ENCODE results near the gene COX20. TPM values are rescaled to one million over a fixed set of nuclear protein-coding genes. Genes with fewer than 3 reads are reported as not detected.
A peak's percentile ranks its signal among the peaks of the same experiment; 100 is the strongest.
"Not testable (repeated sequence)": the region's sequence is repeated elsewhere in the genome, so short reads cannot be mapped to it uniquely, and the experiment has no call there.

The COX20 gene, protein sequence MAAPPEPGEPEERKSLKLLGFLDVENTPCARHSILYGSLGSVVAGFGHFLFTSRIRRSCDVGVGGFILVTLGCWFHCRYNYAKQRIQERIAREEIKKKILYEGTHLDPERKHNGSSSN
- 28.6 and 30.0 TPM in 2 replicates for total RNA-seq

DNA sequence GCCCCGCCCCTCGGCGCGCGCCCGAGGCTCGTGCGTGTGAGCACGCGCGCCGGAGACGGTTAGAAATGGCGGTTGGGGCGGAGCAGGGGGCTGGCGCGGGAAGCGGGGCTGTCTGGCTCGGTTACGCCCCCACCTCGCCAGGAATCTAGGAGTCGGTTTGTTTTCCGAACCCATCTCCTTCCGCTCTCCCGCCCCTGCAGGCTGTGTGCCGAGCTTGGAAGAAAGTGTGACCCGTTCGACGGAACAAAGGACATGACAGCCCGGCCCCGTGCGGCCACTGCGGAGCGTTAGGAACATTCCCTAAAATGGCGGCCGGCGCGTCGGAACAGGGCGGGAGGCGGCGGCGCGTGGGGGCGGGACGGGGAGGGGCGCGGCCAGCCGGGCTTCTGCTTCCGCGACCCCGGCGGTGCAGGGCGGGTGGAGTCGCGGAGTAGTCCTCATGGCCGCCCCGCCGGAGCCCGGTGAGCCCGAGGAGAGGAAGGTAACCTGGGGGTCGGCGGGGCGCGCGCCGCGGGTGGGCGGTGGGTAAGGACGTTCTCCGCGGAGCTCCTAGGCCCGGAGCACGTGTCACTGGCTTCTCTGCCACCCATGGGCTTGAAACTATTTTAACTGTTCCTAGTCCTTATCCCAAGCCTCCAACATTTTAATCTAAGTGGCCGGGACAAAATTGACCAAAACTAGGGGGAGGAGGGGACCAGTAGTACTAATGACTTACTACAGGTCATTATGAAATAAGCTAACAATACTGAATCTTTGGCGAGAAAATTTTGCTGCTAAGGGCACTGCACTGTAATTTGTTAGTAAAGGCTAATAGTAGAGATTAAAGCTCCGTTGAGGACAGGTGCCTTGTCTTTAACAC is at the start of gene COX20:
Gene COX20, plus strand, starts transcription at position 383 of the 859 bp plus-strand sequence. Its CDS starts 57 bp downstream, at position 440.
- intact Hi-C loops (cut with micrococcal nuclease), result loop anchor here (1.0 to 10.0 kb wide), 11 partner anchors 9 to 1580 kb away; partner anchors contain the start of genes CEP170 and KIF26B

DNA sequence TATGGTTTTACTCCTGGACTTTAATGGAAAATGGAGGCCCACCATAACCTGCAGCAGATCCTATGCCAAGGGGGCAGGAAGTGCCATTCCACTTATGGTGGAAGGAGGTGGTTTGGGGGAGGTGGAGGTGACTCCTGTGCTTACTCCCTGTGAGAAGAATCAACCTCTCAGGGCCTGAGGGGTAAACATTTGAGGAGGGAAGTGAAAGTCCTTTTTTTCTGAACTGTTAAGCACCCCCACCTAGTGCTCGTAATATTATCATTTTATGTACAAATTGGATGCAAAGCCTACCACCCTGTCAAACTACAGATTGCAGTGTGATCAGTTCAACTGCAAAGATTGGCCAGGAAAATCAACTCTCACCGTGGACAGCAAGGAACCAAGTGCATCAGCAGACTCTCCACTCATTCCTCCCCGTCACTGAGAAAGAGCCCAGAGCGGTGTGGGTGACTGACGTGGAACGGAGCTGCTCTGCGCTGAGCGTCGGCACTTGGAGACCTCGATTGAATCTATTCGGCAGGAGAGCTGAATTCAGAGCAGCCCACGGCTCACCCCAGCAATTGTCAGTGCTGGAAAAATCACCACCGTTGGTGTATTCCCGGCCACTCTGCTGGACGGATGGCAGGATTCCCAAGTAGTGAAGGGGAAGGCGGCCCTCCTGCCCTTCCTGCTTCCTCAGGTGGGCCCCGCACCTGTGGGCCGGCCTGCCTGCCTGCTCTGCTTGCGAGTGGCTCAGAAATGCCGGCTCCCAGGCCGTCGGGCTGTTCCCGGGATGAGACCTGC is 46.8 kb upstream of the COX20 start:
- Mint-ChIP-seq H3K36me3 (ENCODE audit: low read depth) (no peaks in the 10 kb centered on the region), H3K4me3 (no peak overlapping the region), H3K9me3 (no peaks in the 10 kb centered on the region), H3K27ac (no peak overlapping the region), H3K4me1 (no peaks in the 10 kb centered on the region), H3K27me3 (no peaks in the 10 kb centered on the region)
- DNase-seq, result no peak
- intact Hi-C loops (cut with micrococcal nuclease), result no loop called here

More for the DNA sequence above, at the start of gene COX20:
- Mint-ChIP-seq H3K27me3 (no peaks in the 10 kb centered on the region), H3K4me1 (peaks cover 43% of the 10 kb centered on the region), H3K9me3 (peaks cover 8% of the 10 kb centered on the region), H3K4me3 (peak within 1 kb of the TSS; percentile 91), H3K27ac (peak within 1 kb of the TSS; percentile 99), H3K36me3 (ENCODE audit: low read depth) (peaks cover 38% of the 10 kb centered on the region)
- peak; percentile 97 for DNase-seq

DNA sequence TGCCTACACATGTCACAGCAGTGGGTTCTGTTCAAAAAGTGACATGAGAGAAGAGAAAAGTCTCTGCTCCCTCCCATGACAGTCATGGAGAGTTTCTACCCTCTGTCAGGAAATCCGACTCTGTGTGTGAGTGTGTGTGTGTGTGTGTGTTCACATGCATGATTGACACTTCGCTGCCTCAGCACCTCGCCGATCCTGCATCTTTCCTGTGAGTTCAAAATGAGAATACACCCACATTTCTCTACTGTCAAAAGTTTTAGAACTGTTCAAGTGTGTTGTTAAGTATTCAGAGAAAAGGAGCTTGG is 46.2 kb upstream of the COX20 start:
- no peaks in the 10 kb centered on the region for H3K9me3 Mint-ChIP-seq
- H3K27ac Mint-ChIP-seq, result no peak overlapping the region
- intact Hi-C loops (cut with micrococcal nuclease), result no loop called here
- no peaks in the 10 kb centered on the region for H3K4me1 Mint-ChIP-seq
- no peak overlapping the region for H3K4me3 Mint-ChIP-seq
- no peak for DNase-seq
- no peaks in the 10 kb centered on the region for H3K27me3 Mint-ChIP-seq
- no peaks in the 10 kb centered on the region for H3K36me3 Mint-ChIP-seq (ENCODE audit: low read depth)

DNA sequence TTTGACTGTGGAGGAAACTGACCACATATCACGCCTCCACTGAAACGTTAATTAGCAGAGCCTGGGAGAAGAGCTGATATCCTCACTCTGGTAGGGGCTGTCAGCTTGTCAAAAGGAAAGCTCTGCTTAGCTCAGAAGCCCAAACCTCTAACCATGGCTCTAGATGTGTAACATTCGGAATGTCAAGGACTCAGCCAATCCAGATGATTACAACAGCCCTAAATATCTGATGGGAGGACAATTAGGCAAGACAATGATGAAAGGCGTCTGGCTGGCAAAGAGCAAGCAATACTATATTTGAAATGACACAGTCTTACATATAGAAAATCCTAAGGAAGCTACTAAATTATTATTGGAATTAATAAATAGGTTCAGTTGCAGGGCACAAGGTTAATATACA is 45.7 kb upstream of the COX20 start:
- intact Hi-C loops (cut with micrococcal nuclease), result no loop called here
- no peak for DNase-seq
- H3K36me3 Mint-ChIP-seq (ENCODE audit: low read depth), result no peaks in the 10 kb centered on the region
- H3K27ac Mint-ChIP-seq, result no peak overlapping the region
- H3K4me1 Mint-ChIP-seq, result no peaks in the 10 kb centered on the region
- H3K9me3 Mint-ChIP-seq, result no peaks in the 10 kb centered on the region
- H3K27me3 Mint-ChIP-seq, result no peaks in the 10 kb centered on the region
- H3K4me3 Mint-ChIP-seq, result no peak overlapping the region

DNA sequence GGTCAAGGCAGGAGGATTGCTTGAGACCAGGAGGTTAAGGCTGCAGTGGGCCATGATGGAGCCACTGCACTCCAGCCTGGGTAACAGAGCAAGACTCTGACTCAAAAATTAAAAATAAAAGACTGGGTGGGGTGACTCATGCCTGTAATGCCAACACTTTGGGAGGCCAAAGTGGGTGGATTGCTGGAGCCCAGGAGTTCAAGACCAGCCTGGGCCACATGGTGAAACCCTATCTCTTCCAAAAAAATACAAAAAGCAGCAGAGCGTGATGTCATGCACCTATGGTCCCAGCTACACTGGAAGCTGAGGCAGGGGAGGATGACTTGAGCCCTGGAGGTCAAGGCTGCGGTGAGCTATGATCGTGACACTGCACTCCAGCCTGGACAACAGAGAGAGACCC is 44.4 kb upstream of the COX20 start:
- no peaks in the 10 kb centered on the region for H3K27me3 Mint-ChIP-seq
- H3K4me3 Mint-ChIP-seq, result no peak overlapping the region
- H3K36me3 Mint-ChIP-seq (ENCODE audit: low read depth), result no peaks in the 10 kb centered on the region
- H3K4me1 Mint-ChIP-seq, result no peaks in the 10 kb centered on the region
- H3K27ac Mint-ChIP-seq, result no peak overlapping the region
- no peak for DNase-seq
- intact Hi-C loops (cut with micrococcal nuclease), result no loop called here
- no peaks in the 10 kb centered on the region for H3K9me3 Mint-ChIP-seq

DNA sequence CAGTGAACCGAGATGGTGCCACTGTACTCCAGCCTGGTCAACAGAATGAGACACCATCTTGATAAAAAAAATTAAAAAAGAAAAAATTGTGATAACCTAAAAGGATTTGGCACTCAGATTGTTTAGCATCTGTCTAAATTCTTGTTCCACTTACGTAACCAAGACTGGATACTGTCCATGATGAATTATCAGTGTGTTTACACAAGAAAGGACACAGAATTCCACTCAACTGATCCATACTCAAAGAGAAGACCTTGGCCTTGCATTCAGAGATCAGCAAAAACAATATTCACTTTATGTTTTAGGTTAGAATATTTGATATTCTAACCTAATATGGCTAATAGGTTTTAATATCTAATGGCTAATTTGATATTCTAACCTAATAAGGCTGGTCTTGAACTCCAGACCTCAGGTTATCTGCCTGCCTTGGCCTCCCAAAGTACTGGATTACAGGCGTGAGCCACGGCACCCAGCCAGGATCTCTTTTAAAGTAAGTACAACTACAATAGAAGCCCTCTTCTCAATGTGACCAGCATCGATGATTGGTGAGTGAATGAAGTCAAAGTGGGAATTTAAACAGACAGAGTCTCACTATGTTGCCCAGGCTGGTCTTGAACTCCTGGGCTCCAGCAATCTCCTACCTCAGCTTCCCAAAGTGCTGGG is 43.1 kb upstream of the COX20 start:
- Mint-ChIP-seq H3K27me3 (no peaks in the 10 kb centered on the region), H3K9me3 (no peaks in the 10 kb centered on the region), H3K36me3 (ENCODE audit: low read depth) (no peaks in the 10 kb centered on the region), H3K4me1 (no peaks in the 10 kb centered on the region), H3K27ac (no peak overlapping the region), H3K4me3 (no peak overlapping the region)
- no peak for DNase-seq
- intact Hi-C loops (cut with micrococcal nuclease), result no loop called here

DNA sequence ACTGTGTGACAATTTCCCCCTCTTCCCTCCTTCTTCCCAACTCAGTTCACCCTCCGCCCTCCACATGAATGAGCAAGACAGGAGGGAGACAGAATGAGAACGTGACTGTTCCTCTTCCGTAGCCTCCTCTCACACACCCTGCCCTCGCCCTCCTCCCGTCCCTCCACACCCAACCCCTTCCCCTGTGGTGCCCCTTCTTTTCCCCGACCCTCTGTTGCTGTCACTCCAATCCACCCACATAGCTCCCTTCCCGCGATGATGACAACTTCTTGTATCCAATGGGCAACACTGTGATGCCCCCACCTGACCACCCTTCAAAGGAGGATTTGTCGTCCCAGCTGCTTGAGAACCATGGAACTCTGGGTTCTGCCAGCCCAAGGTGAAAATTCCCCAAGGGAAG is 41.4 kb upstream of the COX20 start:
- no peaks in the 10 kb centered on the region for H3K9me3 Mint-ChIP-seq
- H3K27me3 Mint-ChIP-seq, result no peaks in the 10 kb centered on the region
- no peak overlapping the region for H3K27ac Mint-ChIP-seq
- H3K4me3 Mint-ChIP-seq, result no peak overlapping the region
- H3K36me3 Mint-ChIP-seq (ENCODE audit: low read depth), result no peaks in the 10 kb centered on the region
- no peak for DNase-seq
- H3K4me1 Mint-ChIP-seq, result no peaks in the 10 kb centered on the region
- intact Hi-C loops (cut with micrococcal nuclease), result no loop called here

DNA sequence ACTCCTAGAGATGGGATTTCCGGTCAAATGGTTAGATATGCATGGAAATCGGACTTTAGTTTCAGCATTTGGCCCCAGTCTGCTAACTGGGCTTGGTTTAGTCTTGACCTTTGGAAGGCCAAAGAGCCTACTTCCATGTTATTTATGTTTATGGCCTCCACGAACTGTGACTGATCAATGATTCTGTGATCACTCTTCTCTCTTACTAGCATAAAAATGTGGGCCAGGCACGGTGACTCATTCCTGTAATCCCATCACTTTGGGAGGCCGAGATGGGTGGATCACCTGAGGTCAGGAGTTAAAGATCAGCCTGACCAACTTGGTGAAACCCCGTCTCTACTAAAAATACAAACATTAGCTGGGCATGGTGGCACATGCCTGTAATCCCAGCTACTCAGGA is 40.9 kb upstream of the COX20 start:
- H3K9me3 Mint-ChIP-seq; H3K4me3 Mint-ChIP-seq; H3K27me3 Mint-ChIP-seq; DNase-seq; H3K4me1 Mint-ChIP-seq; H3K36me3 Mint-ChIP-seq (ENCODE audit: low read depth); H3K27ac Mint-ChIP-seq; intact Hi-C loops (cut with micrococcal nuclease): not testable (repeated sequence)

DNA sequence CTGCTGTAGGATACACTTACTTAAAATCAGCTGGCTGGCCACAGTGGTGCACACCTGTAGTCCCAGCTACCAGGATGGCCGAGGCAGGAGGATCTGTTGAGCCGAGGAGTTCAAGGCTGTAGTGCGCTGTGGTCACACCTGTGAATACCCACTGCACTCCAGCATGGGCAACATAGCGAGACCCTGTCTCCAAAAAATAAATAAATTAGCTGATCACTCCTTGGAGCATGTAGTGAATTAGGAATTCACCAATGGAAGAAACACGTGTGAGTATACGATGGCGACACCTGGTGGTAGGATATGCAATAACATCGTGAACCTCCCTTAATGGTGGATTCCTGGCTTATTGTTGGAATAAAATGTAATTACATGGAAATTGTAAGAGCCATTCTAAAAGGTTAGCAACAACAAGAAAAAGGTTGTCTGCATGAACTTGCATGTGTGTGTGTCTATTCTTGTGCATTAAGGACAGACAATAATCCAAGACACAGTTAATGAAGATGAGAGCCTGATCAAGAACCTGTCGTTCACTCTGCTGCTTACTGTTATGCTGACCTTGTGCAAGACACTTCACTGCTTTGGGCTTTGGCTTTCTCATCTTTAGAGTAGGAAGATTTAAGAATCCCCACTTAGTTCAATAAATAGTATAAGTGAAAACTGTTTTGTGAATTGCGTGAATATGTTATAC is 38.6 kb upstream of the COX20 start:
- Mint-ChIP-seq H3K27ac (no peak overlapping the region), H3K4me1 (no peaks in the 10 kb centered on the region), H3K36me3 (ENCODE audit: low read depth) (no peaks in the 10 kb centered on the region), H3K9me3 (no peaks in the 10 kb centered on the region), H3K27me3 (peaks cover 4% of the 10 kb centered on the region), H3K4me3 (no peak overlapping the region)
- intact Hi-C loops (cut with micrococcal nuclease), result loop anchor here (1.0 kb wide), 1 partner anchor 194 kb away; no protein-coding TSS in a partner anchor
- peak; percentile 85 for DNase-seq

DNA sequence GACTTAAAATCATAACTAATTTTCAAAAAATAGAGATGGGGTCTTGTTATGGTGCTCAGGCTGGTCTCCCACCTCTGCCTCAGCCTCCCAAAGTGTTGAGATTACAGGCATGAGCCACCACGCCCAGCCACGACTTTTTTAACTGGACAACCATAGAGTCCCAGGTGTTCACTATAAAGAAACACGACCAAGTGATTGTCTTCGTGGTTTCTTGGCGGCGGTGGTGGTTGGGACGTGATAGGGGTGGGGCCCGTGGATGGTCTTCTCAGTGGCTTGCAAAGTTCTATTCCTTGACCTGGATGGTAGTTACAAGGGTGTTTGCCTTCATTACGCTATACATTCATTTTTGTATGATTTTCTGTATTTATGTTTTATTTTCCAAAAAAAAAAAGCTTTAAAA is 34.6 kb upstream of the COX20 start:
- intact Hi-C loops (cut with micrococcal nuclease), result loop anchor here (1.0 kb wide), 1 partner anchor 241 kb away; no protein-coding TSS in a partner anchor
- Mint-ChIP-seq H3K4me1 (no peaks in the 10 kb centered on the region), H3K4me3 (no peak overlapping the region), H3K9me3 (no peaks in the 10 kb centered on the region), H3K27ac (no peak overlapping the region), H3K27me3 (peaks cover 5% of the 10 kb centered on the region), H3K36me3 (ENCODE audit: low read depth) (no peaks in the 10 kb centered on the region)
- no peak for DNase-seq

DNA sequence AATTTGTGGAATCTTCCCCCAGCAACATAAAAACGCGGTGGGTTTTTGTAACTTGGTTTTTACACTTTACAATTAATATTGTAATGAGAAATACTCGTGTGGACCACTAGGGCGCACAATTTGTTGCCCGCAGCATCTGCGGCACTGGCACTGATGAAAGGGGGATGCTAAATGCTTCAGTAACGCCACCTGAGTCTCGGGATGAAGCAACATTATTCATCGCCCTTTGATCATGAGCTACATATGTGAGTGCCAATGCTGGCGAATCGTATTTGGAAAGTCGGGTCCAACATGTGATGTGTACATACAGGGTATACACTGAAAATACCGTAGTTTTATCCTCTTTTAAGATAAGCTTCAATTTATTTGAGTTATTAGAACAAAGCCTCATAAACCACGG is 34.2 kb upstream of the COX20 start:
- Mint-ChIP-seq H3K4me3 (no peak overlapping the region), H3K27ac (no peak overlapping the region), H3K9me3 (no peaks in the 10 kb centered on the region), H3K4me1 (no peaks in the 10 kb centered on the region), H3K36me3 (ENCODE audit: low read depth) (no peaks in the 10 kb centered on the region), H3K27me3 (peaks cover 5% of the 10 kb centered on the region)
- intact Hi-C loops (cut with micrococcal nuclease), result loop anchor here (1.0 kb wide), 1 partner anchor 241 kb away; no protein-coding TSS in a partner anchor
- peak; percentile 80 for DNase-seq

DNA sequence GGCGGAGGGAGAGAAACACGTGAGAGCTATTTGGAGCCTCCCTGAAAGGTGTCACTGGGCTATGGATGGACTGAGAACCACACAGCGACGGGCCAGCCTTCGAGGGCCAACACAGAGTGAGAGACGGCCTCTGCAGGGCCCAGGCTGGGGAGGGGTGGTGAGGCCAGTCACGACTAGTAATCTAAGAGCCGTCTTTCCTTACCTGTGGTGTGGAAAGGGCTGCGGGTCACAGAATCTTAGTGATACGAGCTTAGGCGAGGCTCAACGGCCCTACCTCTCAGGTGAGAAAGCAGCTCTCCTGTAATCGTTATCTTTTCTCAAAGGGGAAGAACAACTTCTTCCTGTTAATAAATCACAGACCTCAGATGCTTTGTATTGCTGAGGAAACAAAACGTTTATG is 33.4 kb upstream of the COX20 start:
- Mint-ChIP-seq H3K27me3 (peaks cover 5% of the 10 kb centered on the region), H3K27ac (no peak overlapping the region), H3K4me3 (no peak overlapping the region), H3K9me3 (no peaks in the 10 kb centered on the region), H3K4me1 (no peaks in the 10 kb centered on the region), H3K36me3 (ENCODE audit: low read depth) (no peaks in the 10 kb centered on the region)
- no peak for DNase-seq
- intact Hi-C loops (cut with micrococcal nuclease), result no loop called here

DNA sequence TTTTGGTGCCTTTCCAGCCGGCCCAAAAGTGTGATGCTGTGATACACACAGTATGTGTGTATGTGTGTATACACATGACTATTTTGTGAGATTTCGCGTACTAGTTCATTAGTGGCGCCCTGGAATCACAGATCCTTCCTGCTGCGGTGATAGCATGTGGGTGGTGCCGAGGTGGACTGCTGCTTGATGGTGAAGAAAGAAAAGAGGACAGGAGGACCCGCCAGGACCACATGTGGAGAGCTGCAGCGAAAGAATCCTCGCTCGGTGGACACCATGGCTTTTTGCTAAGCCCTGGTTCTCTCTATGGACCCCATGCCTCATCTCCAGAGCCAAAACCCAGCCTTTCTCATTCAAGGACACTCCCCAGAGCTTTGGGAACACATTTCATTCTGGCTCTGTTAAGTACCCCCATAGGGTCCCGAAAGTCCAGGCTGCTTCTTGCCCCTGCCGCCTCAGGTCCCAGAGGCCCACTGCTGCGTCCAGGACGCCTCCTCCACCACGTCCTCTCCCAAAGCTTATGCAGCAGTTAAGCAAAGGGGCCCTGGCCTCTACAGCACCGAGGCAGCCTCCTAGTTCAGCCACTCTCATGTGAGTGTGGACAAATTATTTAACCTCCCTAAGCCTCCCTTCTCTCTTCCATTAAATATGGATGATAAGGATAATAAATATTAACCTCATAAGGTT is 32.8 kb upstream of the COX20 start:
- Mint-ChIP-seq H3K27ac (no peak overlapping the region), H3K9me3 (no peaks in the 10 kb centered on the region), H3K4me3 (no peak overlapping the region), H3K36me3 (ENCODE audit: low read depth) (no peaks in the 10 kb centered on the region), H3K27me3 (peaks cover 5% of the 10 kb centered on the region), H3K4me1 (no peaks in the 10 kb centered on the region)
- DNase-seq, result no peak
- intact Hi-C loops (cut with micrococcal nuclease), result no loop called here
